Uterus (tissue), 4 donors: ENCODE data around the gene BARHL1. TPM values are rescaled to one million over a fixed set of nuclear protein-coding genes. Genes with fewer than 3 reads are reported as not detected.

ENCODE experiments used
- DNase-seq, 2 donors: peaks; one replicate each; pipeline ENCODE4 v3.0.0-alpha.2; 2019 to 2020
- H3K27ac ChIP-seq, 2 donors: fragments of 200-600 bp; sonication (generic); 1 replicate in 1 of 2; 2 replicates in 1 of 2; pipeline ENCODE4 v1.5.1; 2016 to 2018
- H3K27me3 ChIP-seq, 2 donors: fragments of 200-600 bp; sonication (generic); one replicate each; pipeline ENCODE4 v1.5.1; 2018 to 2019; ENCODE audit warnings: control low read depth in 1 of 2
- H3K36me3 ChIP-seq, 2 donors: fragments of 200-600 bp; sonication (generic); one replicate each; pipeline ENCODE4 v1.5.1; 2019; ENCODE audit warnings: control low read depth in 1 of 2
- H3K4me1 ChIP-seq, 2 donors: fragments of 200-600 bp; sonication (generic); one replicate each; pipeline ENCODE4 v1.5.1; 2018 to 2019; ENCODE audit warnings: control low read depth in 1 of 2
- H3K4me3 ChIP-seq, 2 donors: fragments of 200-600 bp; sonication (generic); 1 replicate in 1 of 2; 2 replicates in 1 of 2; pipeline ENCODE4 v1.5.1; 2018 to 2019; ENCODE audit warnings: mild to moderate bottlenecking in 1 of 2
- H3K9me3 ChIP-seq, 2 donors: fragments of 200-600 bp; sonication (generic); one replicate each; pipeline ENCODE4 v1.5.1; 2019; ENCODE audit warnings: control low read depth in 1 of 2
- POLR2A ChIP-seq, 2 donors: fragments of 450-650 bp; IDR thresholded peaks; one replicate each; pipeline ENCODE4 v1.6.1; 2016; ENCODE audit warnings: antibody characterized with exemption in 2 of 2, mild to moderate bottlenecking in 1 of 2, moderate library complexity in 1 of 2
- intact Hi-C: fragments of 100-400 bp; cut with DNase I; formaldehyde crosslinking; loops from one replicate; pipeline ENCODE4 v1.15.1; 2023; ENCODE audit warnings: low total_unique reads
- total RNA-seq, 4 donors: library from RNA; depleted of rRNA in 3 of 4; stranded (reverse); fragments of >200 nt in 3 of 4; gene quantifications; one replicate each; pipeline versions ENCODE4 v1.1.0 to v1.2.4, GENCODE V29; 2014 to 2023
- TF ChIP-seq, protein P1 (sequence below), 4 experiments: fragments of 200-600 bp in 2 of 4; fragments of 450-650 bp in 2 of 4; sonication (generic) in 2 of 4; IDR thresholded peaks; one replicate each; pipeline ENCODE4 v1.5.1; 2016 to 2019; ENCODE audit warnings: antibody characterized with exemption in 4 of 4, mild to moderate bottlenecking in 2 of 4, moderate library complexity in 1 of 4
- donor health status: DM: yes; HTN: yes; CAD: no.

BARHL1 gene
- total RNA-seq, 4 donors from 2014 or later: not detected

DNA sequence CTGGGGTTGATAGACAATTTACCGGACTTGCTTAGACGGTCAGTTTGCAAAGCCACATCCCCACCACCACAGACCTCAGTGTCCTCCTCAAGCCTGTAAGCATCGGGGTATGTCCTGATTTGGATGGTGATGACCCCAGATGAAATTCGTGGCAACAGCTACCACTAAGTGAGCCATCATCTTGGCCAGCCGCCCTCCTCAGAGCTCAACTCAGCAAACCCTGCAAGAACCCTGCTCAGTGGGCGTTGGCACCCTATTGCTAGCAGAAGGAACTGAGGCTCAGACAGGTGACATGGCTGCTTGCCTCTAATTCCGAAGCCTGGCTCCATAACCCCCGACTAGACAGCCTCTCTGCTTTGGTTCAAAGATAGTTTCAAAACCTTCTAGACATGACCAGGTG is 41.4 kb upstream of the BARHL1 start:
- no peak for TF ChIP-seq POLR2A (IDR thresholded peaks at IDR 0.05)
- TF ChIP-seq, protein P1, sequence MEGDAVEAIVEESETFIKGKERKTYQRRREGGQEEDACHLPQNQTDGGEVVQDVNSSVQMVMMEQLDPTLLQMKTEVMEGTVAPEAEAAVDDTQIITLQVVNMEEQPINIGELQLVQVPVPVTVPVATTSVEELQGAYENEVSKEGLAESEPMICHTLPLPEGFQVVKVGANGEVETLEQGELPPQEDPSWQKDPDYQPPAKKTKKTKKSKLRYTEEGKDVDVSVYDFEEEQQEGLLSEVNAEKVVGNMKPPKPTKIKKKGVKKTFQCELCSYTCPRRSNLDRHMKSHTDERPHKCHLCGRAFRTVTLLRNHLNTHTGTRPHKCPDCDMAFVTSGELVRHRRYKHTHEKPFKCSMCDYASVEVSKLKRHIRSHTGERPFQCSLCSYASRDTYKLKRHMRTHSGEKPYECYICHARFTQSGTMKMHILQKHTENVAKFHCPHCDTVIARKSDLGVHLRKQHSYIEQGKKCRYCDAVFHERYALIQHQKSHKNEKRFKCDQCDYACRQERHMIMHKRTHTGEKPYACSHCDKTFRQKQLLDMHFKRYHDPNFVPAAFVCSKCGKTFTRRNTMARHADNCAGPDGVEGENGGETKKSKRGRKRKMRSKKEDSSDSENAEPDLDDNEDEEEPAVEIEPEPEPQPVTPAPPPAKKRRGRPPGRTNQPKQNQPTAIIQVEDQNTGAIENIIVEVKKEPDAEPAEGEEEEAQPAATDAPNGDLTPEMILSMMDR (IDR thresholded peaks at IDR 0.05): no peak
- Histone ChIP-seq H3K36me3 (no peaks in the 10 kb centered on the region), H3K27me3 (no peaks in the 10 kb centered on the region), H3K27ac (no peak overlapping the region), H3K4me1 (no peaks in the 10 kb centered on the region), H3K4me3 (no peak overlapping the region), H3K9me3 (peaks cover 0 to 4% of the 10 kb centered on the region in 2 donors)
- intact Hi-C loops: no loop called here
- DNase-seq: no peak

DNA sequence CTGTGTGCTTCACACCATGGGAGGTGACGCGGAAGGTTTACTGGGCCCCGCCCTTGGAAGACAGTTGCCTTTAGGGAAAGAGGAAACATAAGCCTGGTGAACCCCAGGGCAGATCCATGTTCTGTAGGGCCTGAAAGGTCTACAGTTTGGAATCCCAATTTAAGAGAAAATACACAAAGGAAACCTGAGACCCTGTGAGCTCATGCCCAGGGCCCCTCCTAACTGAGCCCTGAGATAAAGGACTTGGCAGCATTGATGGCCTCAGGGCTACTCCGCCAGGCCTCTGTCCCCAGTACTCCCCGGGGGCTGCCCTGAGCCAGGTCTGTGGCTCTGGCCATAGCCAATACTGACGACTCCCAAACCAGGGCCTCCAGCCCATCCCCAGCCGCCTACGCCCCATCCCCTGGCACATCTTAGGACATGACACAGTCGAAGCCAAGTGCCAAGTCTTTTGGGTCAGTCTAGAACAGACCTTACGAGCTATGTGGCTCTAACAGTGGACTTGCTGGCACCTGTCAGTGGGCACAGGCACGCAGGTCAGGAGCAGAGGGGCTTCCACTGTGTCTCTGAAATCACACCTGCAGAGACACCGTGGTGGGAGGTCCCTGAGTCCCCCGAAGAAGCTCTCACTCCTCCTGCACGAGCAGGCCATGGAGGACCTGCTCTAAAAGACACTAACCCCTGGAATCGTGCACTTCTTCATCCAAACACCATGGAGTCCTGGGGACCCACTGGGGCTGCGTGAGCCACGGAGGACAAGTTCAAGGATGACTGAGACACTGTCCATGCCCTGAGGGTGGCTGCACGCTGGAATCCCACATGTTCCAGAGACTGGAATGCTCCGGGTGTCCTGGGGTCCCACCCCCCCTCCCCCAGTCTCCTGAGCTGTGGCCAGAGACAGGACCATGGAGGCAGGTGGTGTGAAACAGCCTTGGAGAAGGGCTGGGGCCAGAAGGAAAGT is 40.3 kb upstream of the BARHL1 start:
- no peak for DNase-seq
- H3K4me1 ChIP-seq: no peaks in the 10 kb centered on the region
- TF ChIP-seq, protein P1 (IDR thresholded peaks at IDR 0.05): no peak
- no peak for TF ChIP-seq POLR2A (IDR thresholded peaks at IDR 0.05)
- intact Hi-C loops: no loop called here
- no peak overlapping the region for H3K4me3 ChIP-seq
- no peak overlapping the region for H3K27ac ChIP-seq
- no peaks in the 10 kb centered on the region for H3K36me3 ChIP-seq
- no peaks in the 10 kb centered on the region for H3K27me3 ChIP-seq
- no peaks in the 10 kb centered on the region for H3K9me3 ChIP-seq

DNA sequence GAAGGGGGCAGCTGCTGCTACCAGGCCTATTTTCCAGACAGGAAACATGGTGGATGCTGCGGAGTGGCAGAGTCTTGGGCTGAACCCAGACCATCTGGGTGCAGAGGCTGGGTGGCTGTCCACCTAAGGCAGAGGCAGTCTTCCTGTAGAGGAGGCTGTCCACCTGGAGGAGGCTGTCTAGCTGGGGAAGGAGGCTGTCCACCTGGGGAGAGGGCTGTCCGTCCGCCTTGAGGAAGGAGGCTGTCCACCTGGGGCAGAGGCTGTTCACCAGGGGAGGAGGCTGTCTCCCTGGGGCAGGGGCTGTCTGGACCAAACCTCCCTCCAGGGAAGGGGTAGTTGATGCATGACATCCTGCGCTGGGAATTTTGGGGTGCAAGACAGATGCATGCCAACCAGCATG is 39.2 kb upstream of the BARHL1 start:
- no peak overlapping the region for H3K4me3 ChIP-seq
- no peak overlapping the region for H3K27ac ChIP-seq
- TF ChIP-seq, protein P1 (IDR thresholded peaks at IDR 0.05): no peak
- no peak for TF ChIP-seq POLR2A (IDR thresholded peaks at IDR 0.05)
- no peaks in the 10 kb centered on the region for H3K27me3 ChIP-seq
- intact Hi-C loops: no loop called here
- no peaks in the 10 kb centered on the region for H3K36me3 ChIP-seq
- no peaks in the 10 kb centered on the region for H3K9me3 ChIP-seq
- DNase-seq: no peak
- no peaks in the 10 kb centered on the region for H3K4me1 ChIP-seq

DNA sequence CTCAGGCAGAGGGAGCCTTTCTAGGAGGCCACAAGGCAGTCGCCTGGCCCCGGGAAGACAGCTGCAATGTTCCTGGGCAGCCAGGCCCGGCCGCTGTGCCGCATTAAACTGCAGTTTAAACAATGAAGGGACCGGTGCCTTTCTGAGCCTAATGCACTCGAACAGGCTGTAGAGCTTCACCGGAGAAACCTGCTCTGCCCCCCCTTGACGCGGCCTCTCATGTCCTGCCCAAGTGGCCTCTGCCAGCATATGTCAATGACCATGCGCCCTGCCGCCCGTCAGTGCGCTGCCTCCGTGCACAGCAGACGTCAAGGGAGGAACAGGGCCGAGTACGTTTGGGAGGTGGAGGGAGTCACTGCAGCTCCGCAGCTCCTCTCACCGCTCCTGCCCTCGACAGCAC is 38.4 kb upstream of the BARHL1 start:
- H3K27me3 ChIP-seq: no peaks in the 10 kb centered on the region
- H3K4me3 ChIP-seq: no peak overlapping the region
- intact Hi-C loops: no loop called here
- H3K27ac ChIP-seq: no peak overlapping the region
- no peaks in the 10 kb centered on the region for H3K4me1 ChIP-seq
- DNase-seq: no peak
- H3K36me3 ChIP-seq: no peaks in the 10 kb centered on the region
- no peaks in the 10 kb centered on the region for H3K9me3 ChIP-seq
- TF ChIP-seq, protein P1 (IDR thresholded peaks at IDR 0.05): no peak
- TF ChIP-seq POLR2A (IDR thresholded peaks at IDR 0.05): no peak

DNA sequence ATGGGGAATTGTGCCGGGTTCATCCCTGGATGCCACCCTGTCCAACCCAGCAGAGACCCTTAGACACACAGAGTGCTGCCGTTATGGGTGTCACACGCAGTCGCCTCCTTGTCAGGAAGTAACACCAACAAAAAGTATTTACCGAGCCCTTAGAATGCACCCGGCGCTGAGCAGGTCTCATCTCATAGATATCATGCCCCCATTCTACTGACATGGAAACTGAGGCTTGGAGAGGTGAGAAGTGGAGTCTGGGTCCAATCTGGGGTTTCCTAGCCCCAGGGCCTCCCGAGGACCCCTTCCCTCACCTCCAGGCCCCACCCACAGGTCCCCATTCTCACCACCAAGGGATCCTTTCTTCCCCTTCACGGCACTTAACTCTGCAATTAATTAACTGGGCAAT is 36.8 kb upstream of the BARHL1 start:
- TF ChIP-seq, protein P1 (IDR thresholded peaks at IDR 0.05): no peak
- no peak for TF ChIP-seq POLR2A (IDR thresholded peaks at IDR 0.05)
- no peaks in the 10 kb centered on the region for H3K36me3 ChIP-seq
- H3K4me1 ChIP-seq: no peaks in the 10 kb centered on the region
- H3K27me3 ChIP-seq: no peaks in the 10 kb centered on the region
- no peak for DNase-seq
- H3K27ac ChIP-seq: no peak overlapping the region
- no peak overlapping the region for H3K4me3 ChIP-seq
- H3K9me3 ChIP-seq: no peaks in the 10 kb centered on the region
- intact Hi-C loops: no loop called here
